ENCODE measurements around the gene CENPA. TPM values are rescaled to one million over a fixed set of nuclear protein-coding genes. Genes with fewer than 3 reads are reported as not detected.

Gene CENPA
- total and polyA plus RNA-seq, 2 of the 13 experiments (the other 11 are each of a cell fraction or from before 2014, with no cell fraction given), result 28.5 to 38.5 TPM

GRCh38 chr2:26785431-26786206 is at the start of gene CENPA (continued):
- TF ChIP-seq SMAD3 (CRISPR knock-in tag; IDR thresholded peaks at IDR 0.05) (peak; percentile 91), ZNF652 (CRISPR knock-in tag; IDR thresholded peaks at IDR 0.05; ENCODE audit: borderline replicate concordance, low read depth) (peak; percentile 45; the same call in 1 of the 2 replicates), ZNF761 (CRISPR knock-in tag; conservative IDR thresholded peaks at IDR 0.05) (peak; percentile 82), ZNF703 (CRISPR knock-in tag; IDR thresholded peaks at IDR 0.05; ENCODE audit: borderline replicate concordance) (peak; percentile 68; the same call in 1 of the 2 replicates), ZNF30 (CRISPR knock-in tag; IDR thresholded peaks at IDR 0.05) (peak; percentile 92; the same call in 1 of the 2 replicates), SMAD1 (CRISPR knock-in tag; IDR thresholded peaks at IDR 0.05; ENCODE audit: borderline replicate concordance, low read depth) (peak; percentile 78), ZNF383 (CRISPR knock-in tag; IDR thresholded peaks at IDR 0.05; ENCODE audit: borderline replicate concordance) (no peak), ZNF24 (IDR thresholded peaks at IDR 0.05) (no peak), ARHGAP35 (CRISPR knock-in tag; IDR thresholded peaks at IDR 0.05; ENCODE audit: borderline replicate concordance) (peak; percentile 99), ZNF501 (CRISPR knock-in tag; IDR thresholded peaks at IDR 0.05) (peak; percentile 78), ZNF792 (CRISPR knock-in tag; IDR thresholded peaks at IDR 0.05) (peak; percentile 98), RFX5 (IDR thresholded peaks at IDR 0.05; ENCODE audit: low read depth, low read length) (peak; percentile 75), SYNCRIP (IDR thresholded peaks at IDR 0.05; ENCODE audit: insufficient read depth, low read depth, low read length) (no peak), CENPT (CRISPR knock-in tag; IDR thresholded peaks at IDR 0.05; ENCODE audit: low read depth) (peak; percentile 88), HOXA9 (CRISPR knock-in tag; IDR thresholded peaks at IDR 0.05; ENCODE audit: borderline replicate concordance) (peak; percentile 97), REXO4 (CRISPR knock-in tag; IDR thresholded peaks at IDR 0.05; ENCODE audit: borderline replicate concordance) (peak; percentile 97), SPEN (CRISPR knock-in tag; IDR thresholded peaks at IDR 0.05; ENCODE audit: low read depth) (peak; percentile 90), RNF219 (CRISPR knock-in tag; IDR thresholded peaks at IDR 0.05) (0 out of 2 replicates have a peak, but pooled peaks have one; percentile 65), FOSL2 (CRISPR knock-in tag; IDR thresholded peaks at IDR 0.05) (peak; percentile 51; the same call in 1 of the 2 replicates), HNF4A (CRISPR knock-in tag; IDR thresholded peaks at IDR 0.05) (peak; percentile 32; the same call in 1 of the 2 replicates), ZIK1 (CRISPR knock-in tag; IDR thresholded peaks at IDR 0.05; ENCODE audit: borderline replicate concordance, low read depth) (peak; percentile 96; the same call in 1 of the 2 replicates), MAFF (IDR thresholded peaks at IDR 0.05; ENCODE audit: low read depth, low read length) (no peak)
- TF ChIP-seq, protein P1, sequence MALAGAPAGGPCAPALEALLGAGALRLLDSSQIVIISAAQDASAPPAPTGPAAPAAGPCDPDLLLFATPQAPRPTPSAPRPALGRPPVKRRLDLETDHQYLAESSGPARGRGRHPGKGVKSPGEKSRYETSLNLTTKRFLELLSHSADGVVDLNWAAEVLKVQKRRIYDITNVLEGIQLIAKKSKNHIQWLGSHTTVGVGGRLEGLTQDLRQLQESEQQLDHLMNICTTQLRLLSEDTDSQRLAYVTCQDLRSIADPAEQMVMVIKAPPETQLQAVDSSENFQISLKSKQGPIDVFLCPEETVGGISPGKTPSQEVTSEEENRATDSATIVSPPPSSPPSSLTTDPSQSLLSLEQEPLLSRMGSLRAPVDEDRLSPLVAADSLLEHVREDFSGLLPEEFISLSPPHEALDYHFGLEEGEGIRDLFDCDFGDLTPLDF (CRISPR knock-in tag; IDR thresholded peaks at IDR 0.05), result peak; percentile 96
- TF ChIP-seq, protein P2, sequence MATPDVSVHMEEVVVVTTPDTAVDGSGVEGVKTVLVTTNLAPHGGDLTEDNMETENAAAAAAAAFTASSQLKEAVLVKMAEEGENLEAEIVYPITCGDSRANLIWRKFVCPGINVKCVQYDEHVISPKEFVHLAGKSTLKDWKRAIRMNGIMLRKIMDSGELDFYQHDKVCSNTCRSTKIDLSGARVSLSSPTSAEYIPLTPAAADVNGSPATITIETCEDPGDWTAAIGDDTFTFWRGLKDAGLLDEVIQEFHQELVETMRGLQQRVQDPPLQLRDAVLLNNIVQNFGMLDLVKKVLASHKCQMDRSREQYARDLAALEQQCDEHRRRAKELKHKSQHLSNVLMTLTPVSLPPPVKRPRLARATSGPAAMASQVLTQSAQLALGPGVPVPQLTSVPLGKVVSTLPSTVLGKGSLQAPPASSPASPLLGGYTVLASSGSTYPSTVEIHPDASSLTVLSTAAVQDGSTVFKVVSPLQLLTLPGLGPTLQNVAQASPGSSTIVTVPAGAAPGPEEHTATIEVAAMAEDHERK (CRISPR knock-in tag; IDR thresholded peaks at IDR 0.05; ENCODE audit: low read depth), result peak; percentile 83

All from HepG2 (cell line).